ENCODE measurements around the gene PHF21B.

The PHF21B gene

GRCh38 chr22:44941207-44941606 lies 68.6 kb downstream of the PHF21B start:
- H2AFZ ChIP-seq (ENCODE audit: low read length) = no peak overlapping the region
- no peak overlapping the region for H3K9ac ChIP-seq (ENCODE audit: low read length)
- no peaks in the 10 kb centered on the region for H3F3A ChIP-seq (ENCODE audit: insufficient read depth, low read length)
- no peak overlapping the region for H3K27ac ChIP-seq (ENCODE audit: low read depth, low read length, poor library complexity, severe bottlenecking)
- H3K4me3 ChIP-seq (ENCODE audit: low read depth, low read length, poor library complexity, severe bottlenecking) = no peak overlapping the region
- H3K4me2 ChIP-seq (ENCODE audit: low read length) = no peak overlapping the region
- no peaks in the 10 kb centered on the region for H4K20me1 ChIP-seq (ENCODE audit: insufficient read depth, low read length)
- no peaks in the 10 kb centered on the region for H3K36me3 ChIP-seq (ENCODE audit: insufficient read depth, low read length)
- TF ChIP-seq CTCF (IDR thresholded peaks at IDR 0.05; ENCODE audit: low read length) = no peak
- no peak for TF ChIP-seq EZH2 (IDR thresholded peaks at IDR 0.05; ENCODE audit: borderline replicate concordance, low read length)
- H3K4me1 ChIP-seq (ENCODE audit: insufficient read depth, low read length, severe bottlenecking) = no peaks in the 10 kb centered on the region
- peaks cover 7% of the 10 kb centered on the region; the same call in 1 of the 2 replicates for H3K27me3 ChIP-seq (ENCODE audit: insufficient read depth, low read length)
- H3K79me2 ChIP-seq (ENCODE audit: insufficient read depth, low read length) = no peaks in the 10 kb centered on the region
- no peaks in the 10 kb centered on the region for H3K9me2 ChIP-seq (ENCODE audit: low read depth, low read length)
- H3K9me3 ChIP-seq (ENCODE audit: low read length) = no peaks in the 10 kb centered on the region

- TF ChIP-seq EZH2 (IDR thresholded peaks at IDR 0.05; ENCODE audit: borderline replicate concordance, low read length) (no peak), CTCF (IDR thresholded peaks at IDR 0.05; ENCODE audit: low read length) (no peak)
- no peaks in the 10 kb centered on the region for H4K20me1 ChIP-seq (ENCODE audit: insufficient read depth, low read length)
These were observed 69.7 kb downstream of the PHF21B start for GRCh38 chr22:44940130-44940529.

GRCh38 chr22:44939451-44939850 lies 70.4 kb downstream of the PHF21B start:
- Histone ChIP-seq H3K79me2 (ENCODE audit: insufficient read depth, low read length) (no peaks in the 10 kb centered on the region), H3K4me1 (ENCODE audit: insufficient read depth, low read length, severe bottlenecking) (no peaks in the 10 kb centered on the region)

More at GRCh38 chr22:44940130-44940529, 69.7 kb downstream of the PHF21B start:
- Histone ChIP-seq H3K4me3 (ENCODE audit: low read depth, low read length, poor library complexity, severe bottlenecking) (no peak overlapping the region), H3K4me2 (ENCODE audit: low read length) (no peak overlapping the region), H3F3A (ENCODE audit: insufficient read depth, low read length) (no peaks in the 10 kb centered on the region), H3K27ac (ENCODE audit: low read depth, low read length, poor library complexity, severe bottlenecking) (no peak overlapping the region), H3K9me2 (ENCODE audit: low read depth, low read length) (no peaks in the 10 kb centered on the region), H3K79me2 (ENCODE audit: insufficient read depth, low read length) (no peaks in the 10 kb centered on the region), H3K4me1 (ENCODE audit: insufficient read depth, low read length, severe bottlenecking) (no peaks in the 10 kb centered on the region), H3K9ac (ENCODE audit: low read length) (no peak overlapping the region), H3K27me3 (ENCODE audit: insufficient read depth, low read length) (peaks cover 7% of the 10 kb centered on the region; the same call in 1 of the 2 replicates), H3K9me3 (ENCODE audit: low read length) (no peaks in the 10 kb centered on the region), H3K36me3 (ENCODE audit: insufficient read depth, low read length) (no peaks in the 10 kb centered on the region), H2AFZ (ENCODE audit: low read length) (no peak overlapping the region)

More at GRCh38 chr22:44939451-44939850, 70.4 kb downstream of the PHF21B start:
- Histone ChIP-seq H3K4me3 (ENCODE audit: low read depth, low read length, poor library complexity, severe bottlenecking) (no peak overlapping the region), H3K9me3 (ENCODE audit: low read length) (no peaks in the 10 kb centered on the region), H3K9me2 (ENCODE audit: low read depth, low read length) (no peaks in the 10 kb centered on the region), H3K9ac (ENCODE audit: low read length) (no peak overlapping the region), H3K4me2 (ENCODE audit: low read length) (no peak overlapping the region), H3K36me3 (ENCODE audit: insufficient read depth, low read length) (no peaks in the 10 kb centered on the region), H2AFZ (ENCODE audit: low read length) (no peak overlapping the region), H3K27ac (ENCODE audit: low read depth, low read length, poor library complexity, severe bottlenecking) (no peak overlapping the region), H4K20me1 (ENCODE audit: insufficient read depth, low read length) (no peaks in the 10 kb centered on the region), H3F3A (ENCODE audit: insufficient read depth, low read length) (no peaks in the 10 kb centered on the region), H3K27me3 (ENCODE audit: insufficient read depth, low read length) (peaks cover 7% of the 10 kb centered on the region; the same call in 1 of the 2 replicates)
- TF ChIP-seq CTCF (IDR thresholded peaks at IDR 0.05; ENCODE audit: low read length) (no peak), EZH2 (IDR thresholded peaks at IDR 0.05; ENCODE audit: borderline replicate concordance, low read length) (no peak)
